Stimulated activated naive CD4-positive, alpha-beta T cell treated with Interleukin-2 at 50 U/mL for 16 hours (primary cell): Measurements from ENCODE around the gene PAWR.

Source experiments
- DNase-seq: peaks from one replicate; lab custom pipeline; 2025; lab: John Stamatoyannopoulos, UW

The PAWR gene

GRCh38 chr12:79690638-79691510 is at the start of gene PAWR:
Gene PAWR, minus strand, starts transcription at chr12:79690964. Its CDS starts 720 bp downstream, at chr12:79690244.
- no peak for DNase-seq

GRCh38 chr12:79737875-79738718 is 47.3 kb upstream of the PAWR start:
- no peak for DNase-seq

GRCh38 chr12:79732638-79733037 is 41.9 kb upstream of the PAWR start:
- no peak for DNase-seq

GRCh38 chr12:79725987-79726386 is 35.2 kb upstream of the PAWR start:
- no peak for DNase-seq

- DNase-seq: no peak
Observed at GRCh38 chr12:79717006-79717405, 26.2 kb upstream of the PAWR start.

- no peak for DNase-seq
Observed at GRCh38 chr12:79715308-79715707, 24.5 kb upstream of the PAWR start.

- no peak for DNase-seq
Observed at GRCh38 chr12:79710707-79711483, 20.1 kb upstream of the PAWR start.

GRCh38 chr12:79707830-79708229 is 17.1 kb upstream of the PAWR start:
- DNase-seq: no peak

GRCh38 chr12:79706676-79707075 is 15.9 kb upstream of the PAWR start:
- no peak for DNase-seq

- DNase-seq: no peak
Observed at GRCh38 chr12:79706156-79706555, 15.4 kb upstream of the PAWR start.

- DNase-seq: no peak
Observed at GRCh38 chr12:79698966-79699365, 8.2 kb upstream of the PAWR start.

- no peak for DNase-seq
Observed at GRCh38 chr12:79696416-79696815, 5.7 kb upstream of the PAWR start.

GRCh38 chr12:79692860-79693577 is 2.3 kb upstream of the PAWR start:
- no peak for DNase-seq

GRCh38 chr12:79691511-79692248 is 916 bp upstream of the PAWR start:
- no peak for DNase-seq

GRCh38 chr12:79690142-79690637 is 574 bp downstream of the PAWR start:
- DNase-seq: no peak

GRCh38 chr12:79689477-79690141 is 1.2 kb downstream of the PAWR start:
- DNase-seq: no peak

- no peak for DNase-seq
Observed at GRCh38 chr12:79689061-79689476, 1.7 kb downstream of the PAWR start.

GRCh38 chr12:79688376-79689060 is 2.2 kb downstream of the PAWR start:
- no peak for DNase-seq

- no peak for DNase-seq
Observed at GRCh38 chr12:79687711-79688260, 3.0 kb downstream of the PAWR start.
